SU-DHL-6 (cell line): Measurements from ENCODE around the gene MTA3.

Experiments
- CTCF ChIP-seq: fragments of 200-600 bp; sonication (generic); IDR thresholded peaks from one replicate; pipeline ENCODE4 v1.5.1; 2017; ENCODE audit warnings: antibody characterized with exemption, mild to moderate bottlenecking, low read length, moderate library complexity; ENCODE audit not compliant: insufficient read depth, poor library complexity, severe bottlenecking
- EZH2phosphoT487 ChIP-seq: fragments of 200-600 bp; sonication (generic), shearing (Covaris generic); conservative IDR thresholded peaks from 2 replicates; pipeline ENCODE4 v1.6.1; 2018; ENCODE audit warnings: mild to moderate bottlenecking, antibody characterized with exemption, low read length, moderate library complexity, mixed read lengths

GRCh38 chr2:42792087-42792582 lies 223.7 kb downstream of the MTA3 start:
- no peak for TF ChIP-seq CTCF
- TF ChIP-seq EZH2phosphoT487, result no peak
